ENCODE results near the gene LIF.

The LIF gene

GRCh38 chr22:30197389-30197788 lies 49.2 kb downstream of the LIF start:
- H3K9ac ChIP-seq (ENCODE audit: low read length): peak overlapping the region; percentile 91
- no peak overlapping the region for H3K4me3 ChIP-seq (ENCODE audit: insufficient read depth in 1 of 2, low read depth in 1 of 2, low read length in 2 of 2)
- peaks cover 9% of the 10 kb centered on the region for H3K4me1 ChIP-seq (ENCODE audit: control insufficient read depth, insufficient read depth, low read depth, low read length)
- H3K4me2 ChIP-seq (ENCODE audit: low read length, poor library complexity, severe bottlenecking): no peak overlapping the region
- peak overlapping the region; percentile 93 for H2BK120ac ChIP-seq (ENCODE audit: low read depth, low read length)
- no peaks in the 10 kb centered on the region for H3K27me3 ChIP-seq (ENCODE audit: control insufficient read depth in 1 of 2, insufficient read depth in 1 of 2, low read length in 2 of 2)
- peak overlapping the region in 1 of 2 experiments; percentile 38 for H2BK12ac ChIP-seq (ENCODE audit: low read length in 2 of 2)
- peak overlapping the region; percentile 30 for H4K8ac ChIP-seq (ENCODE audit: low read length)
- peak overlapping the region; percentile 54 to 67 for H3K4ac ChIP-seq (ENCODE audit: low read depth in 1 of 2, low read length in 2 of 2)
- peak overlapping the region; percentile 93 for H2BK5ac ChIP-seq (ENCODE audit: low read depth, low read length, poor library complexity, severe bottlenecking)
- no peak overlapping the region for H2BK15ac ChIP-seq (ENCODE audit: low read depth, poor library complexity, severe bottlenecking)
- no peaks in the 10 kb centered on the region for H3K36me3 ChIP-seq (ENCODE audit: control insufficient read depth in 1 of 2, insufficient read depth in 2 of 2, low read depth in 1 of 2, low read length in 2 of 2)
- peak overlapping the region; percentile 89 for H2AK5ac ChIP-seq (ENCODE audit: low read length, severe bottlenecking)
- no peaks in the 10 kb centered on the region for H3K79me1 ChIP-seq (replicated peaks; ENCODE audit: low read length, poor library complexity, severe bottlenecking)
- no peak overlapping the region for H3K23ac ChIP-seq (ENCODE audit: low read length in 2 of 2)
- DNase-seq: no peak
- no peak overlapping the region for H2AFZ ChIP-seq (ENCODE audit: low read depth, low read length)
- H4K91ac ChIP-seq (ENCODE audit: low read length): no peak overlapping the region
- H3K14ac ChIP-seq (ENCODE audit: low read length in 2 of 2): peak overlapping the region in 1 of 2 experiments; percentile 38
- peak overlapping the region; percentile 18 to 88 for H3K18ac ChIP-seq (ENCODE audit: low read depth in 1 of 2, low read length in 2 of 2)
- peaks cover 6% of the 10 kb centered on the region for H3K9me3 ChIP-seq (ENCODE audit: control insufficient read depth, low read length)
- peak overlapping the region; percentile 99 for H3K27ac ChIP-seq (ENCODE audit: low read length, poor library complexity, severe bottlenecking)

- 0% methylated on average over 2 of the region's 2 CpGs for WGBS
- Histone ChIP-seq H3K18ac (ENCODE audit: low read depth in 1 of 2, low read length in 2 of 2) (peak overlapping the region; percentile 18 to 88), H3K36me3 (ENCODE audit: control insufficient read depth in 1 of 2, insufficient read depth in 2 of 2, low read depth in 1 of 2, low read length in 2 of 2) (no peaks in the 10 kb centered on the region), H2BK120ac (ENCODE audit: low read depth, low read length) (peak overlapping the region; percentile 93), H4K8ac (ENCODE audit: low read length) (no peak overlapping the region), H3K4me1 (ENCODE audit: control insufficient read depth, insufficient read depth, low read depth, low read length) (peaks cover 9% of the 10 kb centered on the region), H3K4ac (ENCODE audit: low read depth in 1 of 2, low read length in 2 of 2) (peak overlapping the region; percentile 54 to 67), H3K9me3 (ENCODE audit: control insufficient read depth, low read length) (peaks cover 3% of the 10 kb centered on the region), H3K9ac (ENCODE audit: low read length) (peak overlapping the region; percentile 91), H3K23ac (ENCODE audit: low read length in 2 of 2) (no peak overlapping the region), H3K27ac (ENCODE audit: low read length, poor library complexity, severe bottlenecking) (peak overlapping the region; percentile 99), H4K91ac (ENCODE audit: low read length) (no peak overlapping the region), H3K79me1 (replicated peaks; ENCODE audit: low read length, poor library complexity, severe bottlenecking) (no peaks in the 10 kb centered on the region), H2BK5ac (ENCODE audit: low read depth, low read length, poor library complexity, severe bottlenecking) (peak overlapping the region; percentile 93), H2AK5ac (ENCODE audit: low read length, severe bottlenecking) (peak overlapping the region; percentile 89), H3K27me3 (ENCODE audit: control insufficient read depth in 1 of 2, insufficient read depth in 1 of 2, low read length in 2 of 2) (no peaks in the 10 kb centered on the region), H2BK15ac (ENCODE audit: low read depth, poor library complexity, severe bottlenecking) (peak overlapping the region; percentile 91), H3K14ac (ENCODE audit: low read length in 2 of 2) (peak overlapping the region in 1 of 2 experiments; percentile 38), H2BK12ac (ENCODE audit: low read length in 2 of 2) (peak overlapping the region in 1 of 2 experiments; percentile 80), H2AFZ (ENCODE audit: low read depth, low read length) (no peak overlapping the region), H3K4me3 (ENCODE audit: insufficient read depth in 1 of 2, low read depth in 1 of 2, low read length in 2 of 2) (no peak overlapping the region), H3K4me2 (ENCODE audit: low read length, poor library complexity, severe bottlenecking) (no peak overlapping the region)
- no peak for DNase-seq
Observed at GRCh38 chr22:30196880-30197336, 49.7 kb downstream of the LIF start.

GRCh38 chr22:30196141-30196879 lies 50.2 kb downstream of the LIF start:
- Histone ChIP-seq H4K8ac (ENCODE audit: low read length) (peak overlapping the region; percentile 59), H4K91ac (ENCODE audit: low read length) (peak overlapping the region; percentile 90), H2BK5ac (ENCODE audit: low read depth, low read length, poor library complexity, severe bottlenecking) (peak overlapping the region; percentile 94), H3K18ac (ENCODE audit: low read depth in 1 of 2, low read length in 2 of 2) (peak overlapping the region; percentile 73 to 93), H3K27ac (ENCODE audit: low read length, poor library complexity, severe bottlenecking) (peak overlapping the region; percentile 99), H3K9me3 (ENCODE audit: control insufficient read depth, low read length) (no peaks in the 10 kb centered on the region), H3K4me2 (ENCODE audit: low read length, poor library complexity, severe bottlenecking) (peak overlapping the region; percentile 36), H3K9ac (ENCODE audit: low read length) (peak overlapping the region; percentile 91), H2AFZ (ENCODE audit: low read depth, low read length) (no peak overlapping the region), H3K36me3 (ENCODE audit: control insufficient read depth in 1 of 2, insufficient read depth in 2 of 2, low read depth in 1 of 2, low read length in 2 of 2) (no peaks in the 10 kb centered on the region), H3K23ac (ENCODE audit: low read length in 2 of 2) (no peak overlapping the region), H3K4me1 (ENCODE audit: control insufficient read depth, insufficient read depth, low read depth, low read length) (peaks cover 9% of the 10 kb centered on the region), H2BK120ac (ENCODE audit: low read depth, low read length) (no peak overlapping the region), H3K4me3 (ENCODE audit: insufficient read depth in 1 of 2, low read depth in 1 of 2, low read length in 2 of 2) (peak overlapping the region in 1 of 2 experiments; percentile 62), H2BK15ac (ENCODE audit: low read depth, poor library complexity, severe bottlenecking) (no peak overlapping the region), H3K27me3 (ENCODE audit: control insufficient read depth in 1 of 2, insufficient read depth in 1 of 2, low read length in 2 of 2) (no peaks in the 10 kb centered on the region), H2BK12ac (ENCODE audit: low read length in 2 of 2) (peak overlapping the region; percentile 80 to 95), H3K14ac (ENCODE audit: low read length in 2 of 2) (no peak overlapping the region), H2AK5ac (ENCODE audit: low read length, severe bottlenecking) (peak overlapping the region; percentile 65), H3K4ac (ENCODE audit: low read depth in 1 of 2, low read length in 2 of 2) (peak overlapping the region; percentile 57 to 89), H3K79me1 (replicated peaks; ENCODE audit: low read length, poor library complexity, severe bottlenecking) (no peaks in the 10 kb centered on the region)
- 4% methylated on average over 7 of the region's 11 CpGs for WGBS
- peak; percentile 99 for DNase-seq

GRCh38 chr22:30195245-30196140 lies 51.1 kb downstream of the LIF start:
- Histone ChIP-seq H3K27me3 (ENCODE audit: control insufficient read depth in 1 of 2, insufficient read depth in 1 of 2, low read length in 2 of 2) (no peaks in the 10 kb centered on the region), H4K8ac (ENCODE audit: low read length) (no peak overlapping the region), H4K91ac (ENCODE audit: low read length) (peak overlapping the region; percentile 8), H2BK120ac (ENCODE audit: low read depth, low read length) (no peak overlapping the region), H3K9ac (ENCODE audit: low read length) (peak overlapping the region; percentile 91), H2BK12ac (ENCODE audit: low read length in 2 of 2) (peak overlapping the region in 1 of 2 experiments; percentile 95), H3K23ac (ENCODE audit: low read length in 2 of 2) (no peak overlapping the region), H3K27ac (ENCODE audit: low read length, poor library complexity, severe bottlenecking) (peak overlapping the region; percentile 99), H3K4ac (ENCODE audit: low read depth in 1 of 2, low read length in 2 of 2) (peak overlapping the region; percentile 15 to 87), H3K9me3 (ENCODE audit: control insufficient read depth, low read length) (no peaks in the 10 kb centered on the region), H2BK5ac (ENCODE audit: low read depth, low read length, poor library complexity, severe bottlenecking) (peak overlapping the region; percentile 90), H3K14ac (ENCODE audit: low read length in 2 of 2) (no peak overlapping the region), H3K4me2 (ENCODE audit: low read length, poor library complexity, severe bottlenecking) (no peak overlapping the region), H2AFZ (ENCODE audit: low read depth, low read length) (no peak overlapping the region), H3K18ac (ENCODE audit: low read depth in 1 of 2, low read length in 2 of 2) (peak overlapping the region; percentile 34 to 89), H2BK15ac (ENCODE audit: low read depth, poor library complexity, severe bottlenecking) (no peak overlapping the region), H3K4me1 (ENCODE audit: control insufficient read depth, insufficient read depth, low read depth, low read length) (peaks cover 9% of the 10 kb centered on the region), H3K79me1 (replicated peaks; ENCODE audit: low read length, poor library complexity, severe bottlenecking) (no peaks in the 10 kb centered on the region), H3K4me3 (ENCODE audit: insufficient read depth in 1 of 2, low read depth in 1 of 2, low read length in 2 of 2) (peak overlapping the region in 1 of 2 experiments; percentile 62), H3K36me3 (ENCODE audit: control insufficient read depth in 1 of 2, insufficient read depth in 2 of 2, low read depth in 1 of 2, low read length in 2 of 2) (no peaks in the 10 kb centered on the region), H2AK5ac (ENCODE audit: low read length, severe bottlenecking) (peak overlapping the region; percentile 91)
- DNase-seq: peak; percentile 100
- 0% methylated on average over 3 of the region's 5 CpGs for WGBS
